ENCODE data around the gene NATD1.

The NATD1 gene

DNA sequence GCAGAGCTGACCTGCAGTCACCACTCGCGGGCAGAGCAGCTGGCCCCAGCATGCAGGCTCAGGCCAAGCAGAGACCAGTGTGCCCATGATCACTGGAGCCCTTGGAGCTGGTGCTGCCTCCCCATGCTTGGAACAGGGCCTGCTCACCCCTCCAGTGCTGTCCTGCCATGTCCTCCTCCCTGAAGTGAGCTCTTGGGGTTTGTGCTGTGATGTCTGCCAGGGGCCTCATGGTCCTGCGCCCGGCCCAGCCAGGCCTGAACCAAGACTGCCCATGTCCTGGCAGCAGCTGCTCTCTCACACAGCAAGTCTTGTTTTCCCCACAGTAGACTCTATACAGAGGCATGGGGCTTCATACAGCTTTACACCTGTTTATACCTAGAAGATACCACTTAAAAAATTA lies 63.8 kb downstream of the NATD1 start:
- no peak for DNase-seq
